K562 (cell line): ENCODE measurements around the gene STMND1.

Experiments
- ETV5 ChIP-seq: sonication (generic); formaldehyde crosslinking; IDR thresholded peaks from 2 replicates; pipeline ENCODE4 v1.4.0; 2020; ENCODE audit warnings: low read depth, mild to moderate bottlenecking, missing genetic modification reagents
- HCFC1 ChIP-seq: IDR thresholded peaks from 2 replicates; pipeline ENCODE4 v1.6.1; 2012; ENCODE audit warnings: low read depth, low read length, improper control_type of control experiment
- HDAC2 ChIP-seq: fragments of 450-650 bp; IDR thresholded peaks from 2 replicates; pipeline ENCODE4 v1.6.1; 2016; ENCODE audit warnings: mild to moderate bottlenecking
- NRF1 ChIP-seq, 2 experiments: fragments of 450-650 bp; IDR thresholded peaks in 1 of 2; conservative IDR thresholded peaks in 1 of 2; 2 replicates each; pipeline ENCODE4 v1.6.1; 2014; ENCODE audit warnings: mild to moderate bottlenecking in 2 of 2
- ZNF766 ChIP-seq: fragments of 200-800 bp; sonication (Bioruptor generic); conservative IDR thresholded peaks from 2 replicates; pipeline ENCODE4 v1.6.1; 2016; ENCODE audit warnings: missing genetic modification characterization, missing compliant biosample characterization
- TF ChIP-seq, protein P1 (sequence below), 2 experiments: fragments of 450-650 bp; conservative IDR thresholded peaks; 2 replicates each; pipeline ENCODE4 v1.6.1; 2017; ENCODE audit warnings: mild to moderate bottlenecking in 2 of 2, moderate library complexity in 2 of 2

DNA sequence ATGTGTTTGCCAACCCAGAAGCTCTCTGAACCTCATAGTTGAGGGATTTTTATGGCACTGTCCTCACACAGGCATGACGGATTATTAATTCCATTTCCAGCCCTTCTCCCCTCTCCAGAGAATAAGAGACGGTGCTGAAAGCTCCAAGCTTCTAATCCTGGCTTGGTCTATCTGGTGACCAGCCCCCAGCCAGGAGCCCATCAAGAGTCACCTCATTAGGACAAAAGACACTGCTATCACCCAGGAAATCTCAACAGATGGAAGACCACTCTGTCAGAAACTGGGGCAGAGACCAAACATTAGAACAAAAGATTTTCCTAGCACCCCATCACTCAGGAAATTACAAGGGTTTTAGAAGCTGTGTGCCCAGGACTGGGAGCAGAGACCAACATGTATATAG, 48.2 kb downstream of the STMND1 start:
- TF ChIP-seq HDAC2 (no peak), ZNF766 (CRISPR knock-in tag) (no peak), ETV5 (CRISPR knock-in tag) (no peak), NRF1 (conservative IDR thresholded peaks at IDR 0.05 in 1 of 2, IDR thresholded peaks at IDR 0.05 in 1 of 2) (no peak), HCFC1 (no peak)
- TF ChIP-seq, protein P1, sequence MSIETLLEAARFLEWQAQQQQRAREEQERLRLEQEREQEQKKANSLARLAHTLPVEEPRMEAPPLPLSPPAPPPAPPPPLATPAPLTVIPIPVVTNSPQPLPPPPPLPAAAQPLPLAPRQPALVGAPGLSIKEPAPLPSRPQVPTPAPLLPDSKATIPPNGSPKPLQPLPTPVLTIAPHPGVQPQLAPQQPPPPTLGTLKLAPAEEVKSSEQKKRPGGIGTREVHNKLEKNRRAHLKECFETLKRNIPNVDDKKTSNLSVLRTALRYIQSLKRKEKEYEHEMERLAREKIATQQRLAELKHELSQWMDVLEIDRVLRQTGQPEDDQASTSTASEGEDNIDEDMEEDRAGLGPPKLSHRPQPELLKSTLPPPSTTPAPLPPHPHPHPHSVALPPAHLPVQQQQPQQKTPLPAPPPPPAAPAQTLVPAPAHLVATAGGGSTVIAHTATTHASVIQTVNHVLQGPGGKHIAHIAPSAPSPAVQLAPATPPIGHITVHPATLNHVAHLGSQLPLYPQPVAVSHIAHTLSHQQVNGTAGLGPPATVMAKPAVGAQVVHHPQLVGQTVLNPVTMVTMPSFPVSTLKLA (conservative IDR thresholded peaks at IDR 0.05), result no peak
